GM19438 (cell line): ENCODE data around the gene CMTM7.

Experiments
- ATAC-seq: cut with Tn5 transposase; IDR thresholded peaks from one replicate; pipeline ENCODE4 v1.9.1; 2021; ENCODE audit warnings: low read depth; ENCODE audit not compliant: unreplicated experiment

Gene CMTM7, protein sequence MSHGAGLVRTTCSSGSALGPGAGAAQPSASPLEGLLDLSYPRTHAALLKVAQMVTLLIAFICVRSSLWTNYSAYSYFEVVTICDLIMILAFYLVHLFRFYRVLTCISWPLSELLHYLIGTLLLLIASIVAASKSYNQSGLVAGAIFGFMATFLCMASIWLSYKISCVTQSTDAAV

DNA sequence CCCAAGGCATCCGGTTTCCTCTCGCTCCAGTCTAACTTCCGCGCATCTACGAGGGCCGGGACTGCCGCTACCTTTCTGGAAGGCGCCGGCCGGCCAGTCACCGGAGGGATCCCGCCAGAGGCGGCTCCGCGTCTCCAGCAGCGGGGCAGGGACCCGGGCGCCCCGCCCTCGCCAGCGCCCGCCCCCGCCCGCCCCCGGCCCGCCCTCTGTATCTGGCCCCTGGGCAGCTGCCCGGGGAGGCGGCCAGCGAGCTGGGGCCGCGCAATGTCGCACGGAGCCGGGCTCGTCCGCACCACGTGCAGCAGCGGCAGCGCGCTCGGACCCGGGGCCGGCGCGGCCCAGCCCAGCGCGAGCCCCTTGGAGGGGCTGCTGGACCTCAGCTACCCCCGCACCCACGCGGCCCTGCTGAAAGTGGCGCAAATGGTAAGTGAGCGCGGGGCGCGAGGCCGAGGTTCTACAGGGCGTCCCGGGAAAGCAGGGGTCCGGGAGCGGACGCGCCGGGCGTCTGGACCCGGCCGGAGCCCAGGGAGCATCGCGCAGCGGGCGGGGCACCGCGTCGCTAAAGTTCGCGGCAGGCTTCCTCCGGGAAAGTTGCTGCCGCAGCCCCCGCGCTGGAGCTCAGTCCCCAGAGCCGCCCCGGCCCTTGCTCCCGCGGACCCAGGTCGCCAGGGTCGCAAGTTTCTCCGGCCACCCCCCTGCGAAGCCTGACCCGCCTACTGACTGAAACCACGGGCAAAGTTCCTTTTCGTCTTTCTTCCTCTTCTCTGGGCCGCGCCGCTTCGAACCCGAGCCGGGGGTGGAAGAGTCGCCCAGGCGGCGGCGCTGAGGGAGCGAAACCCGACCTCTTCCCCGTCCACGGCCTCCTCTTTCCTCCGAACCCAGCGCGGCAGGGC is at the start of gene CMTM7:
TSS of gene CMTM7 (plus strand) at position 211 of the 893 bp plus-strand sequence. CDS start at position 265, 54 bp downstream.
- ATAC-seq = no peak

DNA sequence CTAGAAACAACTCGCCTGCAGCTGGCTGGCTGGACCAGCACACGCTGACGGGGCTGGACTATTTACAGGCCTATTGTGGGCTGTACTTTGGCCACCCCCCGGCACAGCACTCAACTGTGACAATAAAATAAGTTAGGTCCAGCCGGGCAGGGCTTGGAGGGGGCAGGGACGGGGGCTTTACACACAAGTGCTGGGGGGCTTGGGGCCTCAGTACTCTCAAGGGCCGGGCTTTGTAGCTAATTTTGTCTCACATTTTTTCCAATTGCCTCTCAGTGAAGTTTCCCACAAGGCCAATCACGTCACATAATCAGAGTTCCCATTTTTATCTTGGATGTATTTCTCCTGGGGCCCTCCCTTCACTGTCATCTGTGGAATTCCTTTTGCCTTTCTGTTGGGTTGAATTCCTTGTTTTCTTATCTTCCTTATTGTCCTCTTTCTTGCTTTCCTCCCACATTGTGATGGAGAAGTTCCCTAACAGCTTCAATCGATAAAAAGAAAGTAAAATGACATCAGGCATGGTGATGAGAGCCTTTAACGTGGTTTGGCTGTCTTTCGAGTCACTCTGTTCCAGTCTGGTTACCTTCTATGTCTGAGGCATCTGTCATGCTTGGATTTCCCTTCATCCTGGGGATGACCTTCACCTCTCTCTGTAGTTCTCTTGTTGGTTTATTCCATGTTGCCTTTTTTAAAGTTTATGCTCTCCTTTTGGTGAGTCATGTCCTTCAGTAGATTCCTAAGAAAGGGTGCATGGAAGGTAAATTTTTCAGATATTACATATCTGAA is 44.1 kb upstream of the CMTM7 start:
- ATAC-seq = no peak

DNA sequence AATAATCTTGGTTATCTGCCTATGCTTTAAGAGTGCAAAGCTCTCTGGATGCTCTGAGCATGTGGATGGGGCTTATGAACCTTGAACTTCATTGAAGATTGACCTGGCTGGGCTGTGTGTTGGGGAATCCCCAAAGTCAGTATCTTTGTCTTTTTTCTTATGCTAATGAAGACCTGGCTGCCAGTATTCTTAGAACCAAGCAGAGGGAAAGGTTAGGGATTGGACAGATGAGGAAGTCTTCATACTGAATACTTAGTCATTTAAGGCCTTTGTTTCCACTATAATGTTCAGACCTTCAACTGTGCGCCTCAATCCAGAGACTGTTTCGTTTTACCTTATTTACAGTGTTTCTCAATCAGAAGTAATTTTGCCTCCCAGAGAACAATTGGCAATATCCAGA is 42.5 kb upstream of the CMTM7 start:
- ATAC-seq = no peak

GRCh38 chr3:32352563-32352962 is 39.1 kb upstream of the CMTM7 start:
- no peak for ATAC-seq

GRCh38 chr3:32353351-32353750 is 38.3 kb upstream of the CMTM7 start:
- ATAC-seq = no peak

GRCh38 chr3:32354362-32354778 is 37.3 kb upstream of the CMTM7 start:
- no peak for ATAC-seq

GRCh38 chr3:32355751-32356291 is 35.8 kb upstream of the CMTM7 start:
- no peak for ATAC-seq

DNA sequence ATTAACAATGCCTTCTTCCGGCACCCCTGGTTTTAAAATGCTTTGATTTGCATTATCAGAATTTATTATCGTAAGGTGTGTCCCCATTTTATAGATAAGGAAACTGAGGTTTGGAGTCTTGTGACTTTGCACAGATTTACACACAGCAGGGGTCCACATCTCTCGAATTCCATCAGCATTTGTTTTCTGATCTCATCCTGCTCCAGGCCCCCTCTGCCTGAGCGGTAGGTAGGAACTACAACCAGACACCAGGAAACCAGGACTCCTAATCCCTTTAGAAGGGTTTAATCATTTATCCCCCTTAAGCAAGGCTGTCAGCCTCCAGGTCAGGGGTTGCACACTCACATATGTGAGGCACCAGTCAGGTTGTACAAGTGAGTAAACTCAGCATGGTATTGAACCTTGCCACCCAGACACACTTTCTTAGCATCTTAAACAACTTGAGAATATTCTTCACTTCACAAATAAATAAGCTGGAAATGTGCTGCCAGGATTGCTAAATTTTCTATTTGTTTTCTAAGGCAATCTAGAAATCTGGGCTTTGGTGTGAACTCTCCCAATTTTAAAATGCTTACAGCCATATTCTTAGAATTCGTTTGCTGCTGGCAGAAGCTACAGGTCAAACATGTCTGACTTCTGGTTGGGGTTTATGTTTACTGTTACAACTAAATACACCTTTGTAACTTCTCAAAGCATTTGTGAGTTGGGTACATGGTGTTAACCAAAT is 31.7 kb upstream of the CMTM7 start:
- no peak for ATAC-seq

DNA sequence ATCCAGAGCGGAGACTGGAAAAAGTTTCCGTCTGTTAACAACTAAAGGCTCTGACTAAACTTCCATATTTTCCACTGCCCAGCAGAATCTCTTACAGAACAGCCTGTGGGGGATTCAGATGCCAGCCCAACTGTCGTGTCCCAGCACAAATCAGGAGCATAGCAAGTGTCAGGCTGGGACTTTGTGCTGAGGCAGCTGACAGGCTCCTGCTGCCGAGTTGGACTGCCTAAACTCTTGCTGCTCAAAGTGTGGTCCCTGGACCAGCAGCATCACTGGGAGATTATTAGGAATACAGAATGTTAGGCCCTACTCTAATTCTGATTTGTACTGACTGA is 31.2 kb upstream of the CMTM7 start:
- no peak for ATAC-seq

GRCh38 chr3:32366638-32367397 is 24.8 kb upstream of the CMTM7 start:
- peak; percentile 78 for ATAC-seq

- no peak for ATAC-seq
Observed at GRCh38 chr3:32367442-32367841, 24.2 kb upstream of the CMTM7 start.

DNA sequence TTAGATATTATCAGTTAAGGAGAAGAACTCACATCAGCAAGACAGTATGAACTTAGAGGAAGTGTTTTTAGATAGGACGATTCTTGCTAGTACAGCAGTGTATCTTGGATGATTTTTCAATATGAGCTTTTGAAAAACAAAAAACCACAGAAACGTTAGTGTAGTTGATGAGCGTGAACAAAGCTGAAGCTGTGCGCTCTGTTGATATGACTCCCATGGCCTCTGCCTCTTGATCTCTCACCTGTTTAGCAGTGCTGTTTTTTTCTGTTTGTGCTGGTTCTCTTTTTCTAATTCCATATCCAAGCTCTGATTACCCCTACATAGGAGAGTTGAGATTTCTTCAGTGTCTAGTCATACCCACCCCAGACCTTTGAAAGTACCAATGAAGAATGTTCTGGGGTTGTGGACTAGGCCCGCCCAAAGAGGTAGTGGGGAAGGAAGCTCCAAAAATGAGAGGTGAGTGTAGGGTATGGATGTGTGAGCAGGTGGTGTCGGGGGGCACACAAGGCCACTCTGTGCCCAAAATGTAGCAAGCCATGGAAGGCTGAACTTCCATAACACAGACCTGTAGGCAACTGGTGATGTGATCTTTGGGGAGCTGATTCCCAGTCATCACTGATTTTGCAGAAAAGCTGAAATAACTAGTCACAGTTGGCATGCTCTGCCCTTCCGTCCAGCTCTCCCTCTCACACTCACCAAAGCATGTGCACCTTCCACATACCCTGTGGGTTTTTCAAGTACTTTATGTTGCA is 20.0 kb upstream of the CMTM7 start:
- no peak for ATAC-seq

DNA sequence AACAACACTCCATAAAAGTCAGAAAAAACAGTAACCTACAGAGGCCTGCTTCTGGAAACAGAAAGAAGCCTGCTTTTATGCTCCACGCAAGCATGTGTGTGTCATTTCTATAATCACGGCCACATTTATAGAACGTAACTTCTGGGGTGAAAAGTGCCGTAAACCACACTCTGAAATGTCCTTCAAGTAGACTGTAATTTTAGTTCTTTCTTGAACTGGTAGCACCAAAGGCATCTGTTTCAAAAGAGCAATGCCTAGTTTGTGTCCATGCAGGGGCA is 19.5 kb upstream of the CMTM7 start:
- no peak for ATAC-seq

DNA sequence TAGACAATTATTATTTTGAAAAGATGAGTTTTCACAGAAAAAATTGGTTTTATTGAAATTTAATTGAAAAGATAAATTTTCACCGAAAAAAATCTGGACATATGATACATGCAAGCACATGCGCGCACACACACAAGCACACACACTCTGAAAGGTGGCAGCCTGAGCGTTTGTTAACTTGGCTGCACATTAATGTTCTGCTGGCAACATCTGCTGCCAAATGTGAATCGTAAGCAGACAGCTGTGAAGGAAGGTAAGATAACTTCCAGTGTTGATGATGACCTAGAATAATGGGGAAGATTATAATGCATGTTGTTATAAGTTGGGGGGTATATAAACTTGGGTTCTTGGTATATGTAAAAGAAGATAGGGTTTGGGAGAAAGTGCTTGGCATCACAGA is 18.4 kb upstream of the CMTM7 start:
- no peak for ATAC-seq

DNA sequence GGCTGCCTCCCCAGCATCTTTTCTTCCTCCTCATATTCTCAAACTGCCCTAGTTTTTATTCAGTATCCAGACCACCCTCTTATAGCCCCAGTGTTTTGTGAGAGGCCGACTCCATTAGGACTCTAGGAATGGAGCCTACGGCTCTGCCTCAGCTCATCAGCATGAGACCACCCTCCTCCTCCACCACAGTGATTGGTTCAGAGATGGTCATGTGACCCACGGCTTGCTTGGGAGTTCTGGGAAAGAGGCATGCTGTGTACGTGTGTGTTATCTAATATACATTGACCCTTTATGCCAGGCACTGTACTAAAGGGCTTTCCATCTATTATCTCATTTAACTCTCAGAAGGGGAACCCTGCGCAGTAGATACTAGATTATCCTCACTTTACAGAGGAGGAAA is 17.8 kb upstream of the CMTM7 start:
- no peak for ATAC-seq

- peak; percentile 68 for ATAC-seq
Observed at GRCh38 chr3:32374788-32375595, 16.7 kb upstream of the CMTM7 start.

DNA sequence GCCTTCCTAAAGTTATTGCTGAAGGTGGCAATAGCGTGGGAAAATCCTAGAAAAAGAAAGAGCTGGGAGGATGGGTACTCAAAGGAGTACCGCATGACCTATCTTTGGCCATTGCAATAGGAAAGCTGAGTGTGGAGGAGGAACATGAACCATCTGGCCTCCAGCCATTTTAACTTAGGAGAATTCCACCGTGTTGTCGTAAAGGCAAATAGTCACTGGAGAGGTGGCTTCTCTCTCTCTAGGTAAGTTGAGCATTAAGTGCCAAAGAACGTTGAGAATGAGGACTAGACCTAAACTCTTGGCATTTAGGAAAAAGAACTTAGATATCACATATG is 16.1 kb upstream of the CMTM7 start:
- ATAC-seq = no peak

DNA sequence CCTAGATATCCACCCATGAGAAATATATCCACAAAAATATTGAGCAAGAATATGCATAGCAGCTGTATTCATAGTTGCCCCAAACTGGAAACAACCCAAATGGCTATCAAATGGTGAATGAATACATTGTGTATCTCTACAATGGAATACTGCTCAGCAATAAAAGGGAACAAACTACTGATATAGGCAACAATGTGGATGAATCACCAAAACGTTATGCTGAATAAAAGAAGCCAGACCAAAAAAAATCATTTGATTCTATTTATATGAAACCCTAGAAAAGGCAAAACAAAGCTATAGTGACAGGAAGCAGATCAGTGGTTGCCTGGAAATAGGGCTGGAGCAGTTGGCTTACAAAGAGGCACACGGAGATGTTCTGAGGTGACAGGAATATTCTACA is 15.5 kb upstream of the CMTM7 start:
- no peak for ATAC-seq
